HepG2 (cell line): Measurements from ENCODE around the gene LGALS3. TPM values are rescaled to one million over a fixed set of nuclear protein-coding genes. Genes with fewer than 3 reads are reported as not detected.

Experiments used
- CCAR2 ChIP-seq: fragments of 200-400 bp; formaldehyde crosslinking; optimal IDR thresholded peaks from 2 replicates; pipeline ENCODE3; 2018; ENCODE audit warnings: low read depth, mild to moderate bottlenecking, low read length, moderate library complexity
- CCDC6 ChIP-seq: sonication (generic); formaldehyde crosslinking; IDR thresholded peaks from 2 replicates; pipeline ENCODE4 v1.8.1; 2022; ENCODE audit warnings: mild to moderate bottlenecking, missing genetic modification reagents, moderate library complexity
- CENPT ChIP-seq: sonication (generic); formaldehyde crosslinking; IDR thresholded peaks from 2 replicates; pipeline ENCODE4 v1.8.0; 2022; ENCODE audit warnings: low read depth, mild to moderate bottlenecking, moderate library complexity, missing genetic modification reagents
- CENPX ChIP-seq: sonication (generic); formaldehyde crosslinking; IDR thresholded peaks from 2 replicates; pipeline ENCODE4 v1.9.0; 2021; ENCODE audit warnings: mild to moderate bottlenecking, missing genetic modification reagents, moderate library complexity
- ELF1 ChIP-seq: sonication (generic); formaldehyde crosslinking; IDR thresholded peaks from 2 replicates; pipeline ENCODE4 v1.4.0; 2020; ENCODE audit warnings: missing genetic modification reagents
- FOXJ3 ChIP-seq: sonication (generic); formaldehyde crosslinking; IDR thresholded peaks from 2 replicates; pipeline ENCODE4 v1.4.0; 2020; ENCODE audit warnings: missing genetic modification reagents, mild to moderate bottlenecking, borderline replicate concordance
- HOXA9 ChIP-seq: sonication (generic); formaldehyde crosslinking; IDR thresholded peaks from 2 replicates; pipeline ENCODE4 v1.8.1; 2022; ENCODE audit warnings: missing genetic modification reagents, mild to moderate bottlenecking, moderate library complexity, borderline replicate concordance
- KDM5B ChIP-seq: sonication (generic); formaldehyde crosslinking; IDR thresholded peaks from 2 replicates; pipeline ENCODE4 v1.4.0; 2020; ENCODE audit warnings: missing genetic modification reagents, mild to moderate bottlenecking, borderline replicate concordance
- KMT2A ChIP-seq: sonication (generic); formaldehyde crosslinking; IDR thresholded peaks from 2 replicates; pipeline ENCODE4 v1.4.0; 2020; ENCODE audit warnings: missing genetic modification reagents
- KMT2B ChIP-seq: IDR thresholded peaks from 2 replicates; pipeline ENCODE4 v1.6.1; 2016; ENCODE audit warnings: missing genetic modification reagents, missing compliant biosample characterization
- MAFF ChIP-seq: IDR thresholded peaks from 2 replicates; pipeline ENCODE4 v1.6.1; 2011; ENCODE audit warnings: low read depth, low read length, improper control_type of control experiment
- MIER3 ChIP-seq: IDR thresholded peaks from 2 replicates; pipeline ENCODE4 v1.6.1; 2016; ENCODE audit warnings: missing compliant biosample characterization, borderline replicate concordance
- SMAD3 ChIP-seq: sonication (generic); formaldehyde crosslinking; IDR thresholded peaks from 2 replicates; pipeline ENCODE4 v1.4.0; 2020; ENCODE audit warnings: missing genetic modification reagents
- SNRNP70 ChIP-seq: fragments of 200-400 bp; formaldehyde crosslinking; IDR thresholded peaks from 2 replicates; pipeline ENCODE4 v1.6.1; 2017; ENCODE audit warnings: mild to moderate bottlenecking, low read depth, low read length, moderate library complexity
- TOPORS ChIP-seq: sonication (generic); formaldehyde crosslinking; IDR thresholded peaks from 2 replicates; pipeline ENCODE4 v1.8.0; 2023; ENCODE audit warnings: mild to moderate bottlenecking, missing genetic modification reagents
- ZBTB3 ChIP-seq: sonication (generic); formaldehyde crosslinking; IDR thresholded peaks from 2 replicates; pipeline ENCODE4 v1.4.0; 2020; ENCODE audit warnings: low read depth, mild to moderate bottlenecking, moderate library complexity, missing genetic modification reagents, borderline replicate concordance
- ZNF282 ChIP-seq: fragments of 450-650 bp; IDR thresholded peaks from 2 replicates; pipeline ENCODE4 v1.6.1; 2018; ENCODE audit not compliant: partially characterized antibody
- ZNF30 ChIP-seq: sonication (generic); formaldehyde crosslinking; IDR thresholded peaks from 2 replicates; pipeline ENCODE4 v1.5.0; 2020; ENCODE audit warnings: mild to moderate bottlenecking, missing genetic modification reagents
- ZNF570 ChIP-seq: sonication (generic); formaldehyde crosslinking; IDR thresholded peaks from 2 replicates; pipeline ENCODE4 v1.4.0; 2020; ENCODE audit warnings: mild to moderate bottlenecking, missing genetic modification reagents, borderline replicate concordance
- ZSCAN20 ChIP-seq: sonication (generic); formaldehyde crosslinking; IDR thresholded peaks from 2 replicates; pipeline ENCODE4 v1.4.0; 2020; ENCODE audit warnings: missing genetic modification reagents, mild to moderate bottlenecking, borderline replicate concordance
- ZSCAN25 ChIP-seq: sonication (generic); formaldehyde crosslinking; IDR thresholded peaks from 2 replicates; pipeline ENCODE4 v1.8.0; 2022; ENCODE audit warnings: mild to moderate bottlenecking, missing genetic modification reagents
- polyA plus RNA-seq, 8 experiments: library from polyadenylated mRNA; depleted of rRNA in 3 of 8; stranded (reverse) in 7 of 8; unstranded in 1 of 8; fragments of >200 nt; fragmentation: Illumina TruSeq in 4 of 8; extraction: Trizol in 4 of 8; gene quantifications; 2 replicates each; pipeline versions ENCODE4 v1.2.1 to v1.2.3, GENCODE V29; 2011 to 2016; ENCODE audit warnings: low read depth in 4 of 8, missing spikeins in 1 of 8, mixed read lengths in 1 of 8; ENCODE audit not compliant: insufficient read depth in 1 of 8
- total RNA-seq, 5 experiments: library from RNA; depleted of rRNA; stranded (reverse); fragments of >200 nt; fragmentation: Illumina TruSeq; extraction: Trizol; gene quantifications; 2 replicates each; pipeline ENCODE4 v1.2.3, GENCODE V29; 2016; ENCODE audit warnings: low read depth in 1 of 5
- TF ChIP-seq, protein P1 (sequence below): sonication (generic); formaldehyde crosslinking; IDR thresholded peaks from 2 replicates; pipeline ENCODE4 v1.5.0; 2020; ENCODE audit warnings: missing genetic modification reagents, mild to moderate bottlenecking, borderline replicate concordance
- TF ChIP-seq, protein P2 (sequence below): sonication (generic); formaldehyde crosslinking; IDR thresholded peaks from 2 replicates; pipeline ENCODE4 v1.5.0; 2020; ENCODE audit warnings: mild to moderate bottlenecking, missing genetic modification reagents, borderline replicate concordance

LGALS3 gene
- total and polyA plus RNA-seq, 2 of the 13 experiments (the other 11 are each of a cell fraction or from before 2014, with no cell fraction given): 5.0 to 97.4 TPM

DNA sequence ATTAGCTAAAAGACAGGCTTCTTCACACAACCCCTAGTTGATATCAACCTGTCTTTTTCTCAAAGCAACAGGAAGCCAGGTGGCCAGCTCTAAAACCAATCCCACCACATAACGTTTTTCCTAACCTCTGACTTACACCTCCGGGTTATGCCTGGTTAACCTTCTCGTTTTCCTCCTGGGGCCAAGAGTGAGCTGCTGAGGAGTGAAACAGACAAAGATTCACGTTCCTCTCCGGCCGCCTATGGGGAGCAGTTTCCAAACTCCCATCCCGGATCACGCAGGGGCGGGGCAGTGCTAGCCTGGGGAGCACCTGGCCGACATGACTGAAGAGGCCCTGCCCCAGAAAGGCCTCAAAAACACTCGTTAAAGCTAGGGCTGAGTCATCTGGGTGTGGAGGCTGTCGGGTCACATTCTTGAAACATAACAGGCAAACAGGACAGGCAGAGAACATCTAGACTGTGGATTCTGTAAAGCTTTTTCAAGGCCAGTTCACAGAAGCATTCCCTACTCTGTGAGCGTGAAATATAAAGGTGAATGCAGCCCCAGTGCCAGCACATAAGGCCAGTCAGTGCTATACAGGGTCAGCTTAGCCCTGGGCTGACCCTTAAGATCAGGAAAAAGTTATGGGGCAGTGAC, 25.9 kb upstream of the LGALS3 start (continued):
- no peak for TF ChIP-seq HOXA9
- TF ChIP-seq TOPORS (CRISPR knock-in tag): no peak
- TF ChIP-seq ZNF30 (CRISPR knock-in tag): no peak
- TF ChIP-seq ZSCAN25 (CRISPR knock-in tag): peak; percentile 69; the same call in 1 of the 2 replicates
- TF ChIP-seq SNRNP70: no peak
- TF ChIP-seq MIER3 (CRISPR knock-in tag): peak; percentile 40; the same call in 1 of the 2 replicates
- TF ChIP-seq FOXJ3 (CRISPR knock-in tag): no peak
- no peak for TF ChIP-seq ZNF282
- no peak for TF ChIP-seq KMT2A
- no peak for TF ChIP-seq ZBTB3 (CRISPR knock-in tag)
- TF ChIP-seq CCDC6 (CRISPR knock-in tag): 0 out of 2 replicates have a peak, but pooled peaks have one; percentile 53
- TF ChIP-seq ZNF570: no peak
- no peak for TF ChIP-seq CENPX (CRISPR knock-in tag)
- no peak for TF ChIP-seq CCAR2
- peak; percentile 76; the same call in 1 of the 2 replicates for TF ChIP-seq KDM5B (CRISPR knock-in tag)
- no peak for TF ChIP-seq ZSCAN20 (CRISPR knock-in tag)
- TF ChIP-seq KMT2B (CRISPR knock-in tag): 0 out of 2 replicates have a peak, but pooled peaks have one; percentile 28
- peak; percentile 18; the same call in 1 of the 2 replicates for TF ChIP-seq MAFF
- TF ChIP-seq CENPT (CRISPR knock-in tag): no peak
- TF ChIP-seq, protein P1, sequence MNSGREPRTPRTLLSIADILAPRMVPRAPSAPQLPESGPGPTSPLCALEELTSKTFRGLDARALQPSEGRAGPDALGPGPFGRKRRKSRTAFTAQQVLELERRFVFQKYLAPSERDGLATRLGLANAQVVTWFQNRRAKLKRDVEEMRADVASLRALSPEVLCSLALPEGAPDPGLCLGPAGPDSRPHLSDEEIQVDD (CRISPR knock-in tag): peak; percentile 62; the same call in 1 of the 2 replicates
- TF ChIP-seq, protein P2, sequence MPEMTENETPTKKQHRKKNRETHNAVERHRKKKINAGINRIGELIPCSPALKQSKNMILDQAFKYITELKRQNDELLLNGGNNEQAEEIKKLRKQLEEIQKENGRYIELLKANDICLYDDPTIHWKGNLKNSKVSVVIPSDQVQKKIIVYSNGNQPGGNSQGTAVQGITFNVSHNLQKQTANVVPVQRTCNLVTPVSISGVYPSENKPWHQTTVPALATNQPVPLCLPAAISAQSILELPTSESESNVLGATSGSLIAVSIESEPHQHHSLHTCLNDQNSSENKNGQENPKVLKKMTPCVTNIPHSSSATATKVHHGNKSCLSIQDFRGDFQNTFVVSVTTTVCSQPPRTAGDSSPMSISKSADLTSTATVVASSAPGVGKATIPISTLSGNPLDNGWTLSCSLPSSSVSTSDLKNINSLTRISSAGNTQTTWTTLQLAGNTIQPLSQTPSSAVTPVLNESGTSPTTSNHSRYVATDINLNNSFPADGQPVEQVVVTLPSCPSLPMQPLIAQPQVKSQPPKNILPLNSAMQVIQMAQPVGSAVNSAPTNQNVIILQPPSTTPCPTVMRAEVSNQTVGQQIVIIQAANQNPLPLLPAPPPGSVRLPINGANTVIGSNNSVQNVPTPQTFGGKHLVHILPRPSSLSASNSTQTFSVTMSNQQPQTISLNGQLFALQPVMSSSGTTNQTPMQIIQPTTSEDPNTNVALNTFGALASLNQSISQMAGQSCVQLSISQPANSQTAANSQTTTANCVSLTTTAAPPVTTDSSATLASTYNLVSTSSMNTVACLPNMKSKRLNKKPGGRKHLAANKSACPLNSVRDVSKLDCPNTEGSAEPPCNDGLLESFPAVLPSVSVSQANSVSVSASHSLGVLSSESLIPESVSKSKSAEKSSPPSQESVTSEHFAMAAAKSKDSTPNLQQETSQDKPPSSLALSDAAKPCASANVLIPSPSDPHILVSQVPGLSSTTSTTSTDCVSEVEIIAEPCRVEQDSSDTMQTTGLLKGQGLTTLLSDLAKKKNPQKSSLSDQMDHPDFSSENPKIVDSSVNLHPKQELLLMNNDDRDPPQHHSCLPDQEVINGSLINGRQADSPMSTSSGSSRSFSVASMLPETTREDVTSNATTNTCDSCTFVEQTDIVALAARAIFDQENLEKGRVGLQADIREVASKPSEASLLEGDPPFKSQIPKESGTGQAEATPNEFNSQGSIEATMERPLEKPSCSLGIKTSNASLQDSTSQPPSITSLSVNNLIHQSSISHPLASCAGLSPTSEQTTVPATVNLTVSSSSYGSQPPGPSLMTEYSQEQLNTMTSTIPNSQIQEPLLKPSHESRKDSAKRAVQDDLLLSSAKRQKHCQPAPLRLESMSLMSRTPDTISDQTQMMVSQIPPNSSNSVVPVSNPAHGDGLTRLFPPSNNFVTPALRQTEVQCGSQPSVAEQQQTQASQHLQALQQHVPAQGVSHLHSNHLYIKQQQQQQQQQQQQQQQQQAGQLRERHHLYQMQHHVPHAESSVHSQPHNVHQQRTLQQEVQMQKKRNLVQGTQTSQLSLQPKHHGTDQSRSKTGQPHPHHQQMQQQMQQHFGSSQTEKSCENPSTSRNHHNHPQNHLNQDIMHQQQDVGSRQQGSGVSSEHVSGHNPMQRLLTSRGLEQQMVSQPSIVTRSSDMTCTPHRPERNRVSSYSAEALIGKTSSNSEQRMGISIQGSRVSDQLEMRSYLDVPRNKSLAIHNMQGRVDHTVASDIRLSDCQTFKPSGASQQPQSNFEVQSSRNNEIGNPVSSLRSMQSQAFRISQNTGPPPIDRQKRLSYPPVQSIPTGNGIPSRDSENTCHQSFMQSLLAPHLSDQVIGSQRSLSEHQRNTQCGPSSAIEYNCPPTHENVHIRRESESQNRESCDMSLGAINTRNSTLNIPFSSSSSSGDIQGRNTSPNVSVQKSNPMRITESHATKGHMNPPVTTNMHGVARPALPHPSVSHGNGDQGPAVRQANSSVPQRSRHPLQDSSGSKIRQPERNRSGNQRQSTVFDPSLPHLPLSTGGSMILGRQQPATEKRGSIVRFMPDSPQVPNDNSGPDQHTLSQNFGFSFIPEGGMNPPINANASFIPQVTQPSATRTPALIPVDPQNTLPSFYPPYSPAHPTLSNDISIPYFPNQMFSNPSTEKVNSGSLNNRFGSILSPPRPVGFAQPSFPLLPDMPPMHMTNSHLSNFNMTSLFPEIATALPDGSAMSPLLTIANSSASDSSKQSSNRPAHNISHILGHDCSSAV (CRISPR knock-in tag): no peak
- TF ChIP-seq ELF1: 0 out of 2 replicates have a peak, but pooled peaks have one; percentile 23
- peak; percentile 47; the same call in 1 of the 2 replicates for TF ChIP-seq SMAD3
